Activated CD4-positive, alpha-beta T cell treated with anti-CD3 and anti-CD28 coated beads, Interleukin-2, amount 10 ng/mL, durations not matched to agents 7 days and 5 days (primary cell): Measurements from ENCODE around the gene MED4. TPM values are rescaled to one million over a fixed set of nuclear protein-coding genes. Genes with fewer than 3 reads are reported as not detected.
A peak's percentile ranks its signal among the peaks of the same experiment; 100 is the strongest.

ENCODE experiments used
- CTCF ChIA-PET: fragments of 350-600 bp; sonication (Branson Sonifier 250); formaldehyde crosslinking; loops from one replicate; lab custom pipeline; 2021; ENCODE audit warnings: antibody characterized with exemption; lab: Charles Lee
- POLR2A ChIA-PET: fragments of 350-600 bp; sonication (Branson Sonifier 250); formaldehyde crosslinking; loops from one replicate; lab custom pipeline; 2021; ENCODE audit warnings: antibody characterized with exemption; lab: Charles Lee
- DNase-seq: peaks from one replicate; pipeline ENCODE4 v3.0.0-alpha.2; 2020
- H3K27ac Mint-ChIP-seq: one replicate; pipeline ENCODE4 v1.8.0; 2021; ENCODE audit warnings: mild to moderate bottlenecking, moderate library complexity, mixed read lengths
- H3K27me3 Mint-ChIP-seq: one replicate; pipeline ENCODE4 v1.8.0; 2021; ENCODE audit warnings: mixed read lengths
- H3K36me3 Mint-ChIP-seq: one replicate; pipeline ENCODE4 v1.8.0; 2021; ENCODE audit warnings: low read depth, mixed read lengths
- H3K4me1 Mint-ChIP-seq: one replicate; pipeline ENCODE4 v1.8.0; 2021; ENCODE audit warnings: mixed read lengths
- H3K4me3 Mint-ChIP-seq: one replicate; pipeline ENCODE4 v1.8.0; 2021; ENCODE audit warnings: mild to moderate bottlenecking, moderate library complexity, mixed read lengths
- H3K9me3 Mint-ChIP-seq: one replicate; pipeline ENCODE4 v1.8.0; 2021; ENCODE audit warnings: mixed read lengths
- total RNA-seq, 2 experiments: library from RNA; stranded (reverse); gene quantifications; one replicate each; pipeline ENCODE4 v1.2.3, GENCODE V29; 2021

The MED4 gene, protein sequence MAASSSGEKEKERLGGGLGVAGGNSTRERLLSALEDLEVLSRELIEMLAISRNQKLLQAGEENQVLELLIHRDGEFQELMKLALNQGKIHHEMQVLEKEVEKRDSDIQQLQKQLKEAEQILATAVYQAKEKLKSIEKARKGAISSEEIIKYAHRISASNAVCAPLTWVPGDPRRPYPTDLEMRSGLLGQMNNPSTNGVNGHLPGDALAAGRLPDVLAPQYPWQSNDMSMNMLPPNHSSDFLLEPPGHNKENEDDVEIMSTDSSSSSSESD
- total RNA-seq, result 10 to 100 TPM; 63.1 to 72.2 TPM

- CTCF ChIA-PET, result interaction anchor here (0.6 to 2.6 kb wide), 35 partner anchors 9 to 559 kb away, joined by 3 to 34 read pairs (median 4); partner anchors contain the start of genes CYSLTR2, ITM2B and NUDT15
- H3K4me3 Mint-ChIP-seq, result peak within 1 kb of the TSS; percentile 96
- DNase-seq, result peak; percentile 97
- peaks cover 3% of the 10 kb centered on the region for H3K27me3 Mint-ChIP-seq
- H3K36me3 Mint-ChIP-seq, result peaks cover 12% of the 10 kb centered on the region
- peak within 1 kb of the TSS; percentile 93 for H3K27ac Mint-ChIP-seq
- H3K4me1 Mint-ChIP-seq, result peaks cover 37% of the 10 kb centered on the region
- H3K9me3 Mint-ChIP-seq, result peaks cover 2% of the 10 kb centered on the region
- POLR2A ChIA-PET, result interaction anchor here (0.6 kb wide), 1 partner anchor 485 kb away, joined by 3 read pairs; no protein-coding TSS in a partner anchor
Observed at GRCh38 chr13:48094781-48095502, at the start of gene MED4. TSS of gene MED4 (minus strand) at chr13:48095104. CDS start at chr13:48095078, 26 bp downstream.

GRCh38 chr13:48144413-48145035 lies 49.6 kb upstream of the MED4 start:
- Mint-ChIP-seq H3K36me3 (peaks cover 2% of the 10 kb centered on the region), H3K4me3 (no peak overlapping the region), H3K27me3 (no peaks in the 10 kb centered on the region), H3K27ac (no peak overlapping the region), H3K4me1 (peaks cover 11% of the 10 kb centered on the region), H3K9me3 (peaks cover 5% of the 10 kb centered on the region)
- ChIA-PET POLR2A (no interaction called here), CTCF (no interaction called here)
- no peak for DNase-seq

- ChIA-PET POLR2A (no interaction called here), CTCF (no interaction called here)
- no peak overlapping the region for H3K27ac Mint-ChIP-seq
- H3K9me3 Mint-ChIP-seq, result peaks cover 5% of the 10 kb centered on the region
- peaks cover 2% of the 10 kb centered on the region for H3K36me3 Mint-ChIP-seq
- peaks cover 9% of the 10 kb centered on the region for H3K4me1 Mint-ChIP-seq
- H3K4me3 Mint-ChIP-seq, result no peak overlapping the region
- no peak for DNase-seq
- no peaks in the 10 kb centered on the region for H3K27me3 Mint-ChIP-seq
Observed at GRCh38 chr13:48142436-48142835, 47.5 kb upstream of the MED4 start.

DNA sequence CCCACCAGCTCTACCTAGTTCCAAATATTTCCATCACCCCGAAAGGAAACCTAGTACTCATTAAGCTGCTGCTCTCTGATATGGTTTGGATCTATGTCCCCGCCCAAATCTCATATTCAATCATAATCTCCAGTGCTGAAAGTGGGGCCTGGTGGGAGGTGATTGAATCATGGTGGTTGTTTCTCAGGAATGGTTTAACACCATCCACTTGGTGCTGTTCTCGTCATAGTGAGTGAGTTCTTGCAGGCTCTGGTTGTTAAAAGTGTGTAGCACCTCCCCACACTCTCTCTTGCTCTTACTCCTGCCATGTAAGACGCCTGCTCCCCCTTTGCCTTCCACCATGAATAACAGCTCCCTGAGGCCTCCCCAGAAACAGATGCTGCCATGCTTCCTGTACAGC lies 43.4 kb upstream of the MED4 start:
- POLR2A ChIA-PET, result no interaction called here
- no peaks in the 10 kb centered on the region for H3K27me3 Mint-ChIP-seq
- H3K36me3 Mint-ChIP-seq, result no peaks in the 10 kb centered on the region
- no peaks in the 10 kb centered on the region for H3K4me1 Mint-ChIP-seq
- H3K9me3 Mint-ChIP-seq, result peaks cover 2% of the 10 kb centered on the region
- DNase-seq, result no peak
- H3K27ac Mint-ChIP-seq, result no peak overlapping the region
- H3K4me3 Mint-ChIP-seq, result no peak overlapping the region
- CTCF ChIA-PET, result interaction anchor here (1.1 kb wide), 1 partner anchor 48 kb away, joined by 3 read pairs; no protein-coding TSS in a partner anchor

GRCh38 chr13:48132961-48133360 lies 38.1 kb upstream of the MED4 start:
- peaks cover 2% of the 10 kb centered on the region for H3K9me3 Mint-ChIP-seq
- no peak for DNase-seq
- no peak overlapping the region for H3K4me3 Mint-ChIP-seq
- no peak overlapping the region for H3K27ac Mint-ChIP-seq
- no peaks in the 10 kb centered on the region for H3K36me3 Mint-ChIP-seq
- POLR2A ChIA-PET, result no interaction called here
- peaks cover 6% of the 10 kb centered on the region for H3K4me1 Mint-ChIP-seq
- CTCF ChIA-PET, result interaction anchor here (0.7 kb wide), 1 partner anchor 191 kb away, joined by 3 read pairs; no protein-coding TSS in a partner anchor
- H3K27me3 Mint-ChIP-seq, result peaks cover 12% of the 10 kb centered on the region

DNA sequence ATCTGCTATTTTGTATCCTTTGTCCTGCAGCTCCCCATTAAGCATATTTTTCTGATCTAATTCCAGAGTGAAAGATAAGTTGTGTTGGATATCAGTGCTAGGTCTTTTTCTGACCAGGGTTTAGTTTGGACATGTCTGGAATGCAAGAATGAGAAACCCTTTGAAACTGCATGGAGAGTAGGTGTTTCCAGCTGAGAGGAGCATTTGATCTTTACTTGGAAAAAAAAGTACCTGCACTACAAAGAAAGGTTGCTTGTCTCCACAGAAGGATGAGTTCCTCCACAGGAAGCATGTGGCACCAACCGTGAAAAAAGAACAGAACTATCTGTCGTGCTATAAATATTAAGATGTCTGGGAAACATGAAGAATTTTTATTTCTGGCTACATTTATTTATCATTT lies 36.6 kb upstream of the MED4 start:
- CTCF ChIA-PET, result interaction anchor here (0.9 to 1.5 kb wide), 2 partner anchors 8 to 43 kb away, joined by 3 to 4 read pairs; no protein-coding TSS in a partner anchor
- H3K4me1 Mint-ChIP-seq, result peaks cover 16% of the 10 kb centered on the region
- DNase-seq, result no peak
- POLR2A ChIA-PET, result no interaction called here
- H3K4me3 Mint-ChIP-seq, result no peak overlapping the region
- peaks cover 12% of the 10 kb centered on the region for H3K27me3 Mint-ChIP-seq
- peaks cover 2% of the 10 kb centered on the region for H3K9me3 Mint-ChIP-seq
- no peaks in the 10 kb centered on the region for H3K36me3 Mint-ChIP-seq
- H3K27ac Mint-ChIP-seq, result no peak overlapping the region

DNA sequence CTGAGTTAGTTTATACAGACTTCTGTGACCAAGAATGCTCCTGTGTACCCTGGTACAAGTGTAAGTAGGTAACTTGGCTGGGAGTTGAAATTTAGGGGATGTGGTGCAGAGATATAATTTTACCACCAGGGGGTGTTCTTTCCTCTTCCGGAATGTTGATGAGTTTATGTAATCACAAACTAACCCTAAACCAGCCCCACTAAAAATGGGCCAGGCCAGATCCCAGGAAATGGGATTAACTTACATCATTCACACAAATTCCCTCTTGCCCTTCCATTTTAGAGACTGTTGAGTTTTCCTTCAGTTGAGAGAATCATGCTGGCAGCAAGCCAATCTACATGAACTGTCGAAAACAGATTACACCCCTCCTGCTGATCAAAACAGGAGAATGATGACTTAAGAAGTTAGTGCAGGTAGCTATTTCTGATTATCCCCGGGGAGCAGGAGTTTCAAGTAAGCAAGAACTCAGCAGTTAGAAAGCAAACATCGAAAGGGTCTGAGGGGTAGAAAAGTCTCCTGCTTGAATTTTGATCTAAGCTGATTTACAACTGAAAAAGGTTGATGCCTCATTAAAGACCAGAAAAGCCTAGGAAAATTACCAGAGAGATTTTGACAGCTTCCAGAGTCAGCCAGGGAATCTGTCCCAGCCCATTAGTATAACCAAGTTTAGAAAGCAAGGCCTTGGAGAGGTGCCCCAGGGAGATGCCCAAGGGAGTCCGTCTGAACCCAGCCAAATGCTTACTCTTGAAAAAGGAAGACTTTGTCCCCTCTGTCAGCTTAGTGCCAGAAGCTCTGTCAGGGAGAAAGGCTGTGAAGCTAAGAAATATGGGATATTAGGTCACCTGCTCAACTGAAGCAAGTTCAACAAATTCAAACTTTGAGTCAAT lies 32.3 kb upstream of the MED4 start:
- peak; percentile 50 for DNase-seq
- Mint-ChIP-seq H3K27me3 (peaks cover 3% of the 10 kb centered on the region), H3K36me3 (no peaks in the 10 kb centered on the region), H3K9me3 (no peaks in the 10 kb centered on the region), H3K27ac (peak overlapping the region; percentile 74), H3K4me3 (no peak overlapping the region), H3K4me1 (peaks cover 25% of the 10 kb centered on the region)
- POLR2A ChIA-PET, result interaction anchor here (0.9 kb wide), 1 partner anchor 106 kb away, joined by 3 read pairs; the partner anchor contains the start of gene ITM2B
- CTCF ChIA-PET, result interaction anchor here (0.5 to 1.5 kb wide), 5 partner anchors 9 to 201 kb away, joined by 3 to 6 read pairs (median 4); partner anchors contain the start of genes ITM2B and MED4

- H3K36me3 Mint-ChIP-seq, result no peaks in the 10 kb centered on the region
- no peaks in the 10 kb centered on the region for H3K27me3 Mint-ChIP-seq
- H3K27ac Mint-ChIP-seq, result no peak overlapping the region
- no peak for DNase-seq
- POLR2A ChIA-PET, result interaction anchor here (0.6 kb wide), 1 partner anchor 20 kb away, joined by 3 read pairs; no protein-coding TSS in a partner anchor
- CTCF ChIA-PET, result interaction anchor here (1.4 kb wide), 1 partner anchor 8 kb away, joined by 4 read pairs; no protein-coding TSS in a partner anchor
- H3K4me3 Mint-ChIP-seq, result no peak overlapping the region
- no peaks in the 10 kb centered on the region for H3K9me3 Mint-ChIP-seq
- H3K4me1 Mint-ChIP-seq, result peaks cover 22% of the 10 kb centered on the region
Observed at GRCh38 chr13:48125794-48126228, 30.9 kb upstream of the MED4 start.

- ChIA-PET POLR2A (no interaction called here), CTCF (interaction anchor here (3.1 kb wide), 1 partner anchor 9 kb away, joined by 8 read pairs; no protein-coding TSS in a partner anchor)
- no peak overlapping the region for H3K4me3 Mint-ChIP-seq
- no peak for DNase-seq
- no peaks in the 10 kb centered on the region for H3K27me3 Mint-ChIP-seq
- peaks cover 19% of the 10 kb centered on the region for H3K4me1 Mint-ChIP-seq
- H3K36me3 Mint-ChIP-seq, result no peaks in the 10 kb centered on the region
- no peak overlapping the region for H3K27ac Mint-ChIP-seq
- no peaks in the 10 kb centered on the region for H3K9me3 Mint-ChIP-seq
Observed at GRCh38 chr13:48123812-48124211, 28.9 kb upstream of the MED4 start.

DNA sequence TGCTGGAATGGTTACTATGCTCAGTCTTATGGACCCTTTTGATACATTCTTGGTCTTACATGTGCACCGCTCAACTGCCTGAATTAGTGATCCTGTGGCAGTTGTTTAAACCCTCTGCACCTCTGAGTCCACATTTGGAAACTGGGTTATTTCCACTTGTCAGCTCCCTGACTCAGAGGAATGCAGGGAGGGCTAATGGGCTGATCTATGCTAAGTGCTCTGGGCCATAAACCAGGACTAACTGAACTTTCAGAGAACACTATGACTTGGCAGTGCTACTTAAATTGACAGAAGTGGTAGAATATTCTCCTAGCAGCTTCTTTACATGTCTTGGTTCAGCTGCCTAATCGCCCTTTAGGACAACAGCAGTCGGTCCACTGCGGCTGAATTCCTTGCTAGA lies 26.8 kb upstream of the MED4 start:
- POLR2A ChIA-PET, result no interaction called here
- Mint-ChIP-seq H3K36me3 (no peaks in the 10 kb centered on the region), H3K4me1 (peaks cover 9% of the 10 kb centered on the region), H3K27me3 (no peaks in the 10 kb centered on the region), H3K27ac (no peak overlapping the region), H3K4me3 (no peak overlapping the region), H3K9me3 (no peaks in the 10 kb centered on the region)
- CTCF ChIA-PET, result no interaction called here
- DNase-seq, result no peak

DNA sequence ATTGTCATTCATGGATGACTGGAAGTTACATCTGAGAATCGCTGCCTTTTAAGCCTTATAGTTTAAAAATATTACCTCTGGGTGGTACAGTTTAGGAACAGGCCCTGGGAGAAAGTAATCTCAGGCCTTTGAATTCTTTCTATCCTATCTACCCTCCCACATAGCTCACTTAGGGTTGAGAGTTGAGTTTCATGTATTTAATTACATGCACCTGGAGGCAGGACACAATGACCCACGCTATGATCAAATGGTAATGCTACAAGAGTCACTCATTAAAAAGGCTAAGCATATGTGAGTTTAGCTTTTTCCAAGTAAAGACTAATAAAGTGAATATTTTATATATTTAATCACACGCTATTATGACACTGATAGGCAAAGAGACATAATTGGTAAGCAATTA lies 25.3 kb upstream of the MED4 start:
- ChIA-PET CTCF (interaction anchor here (1.1 kb wide), 1 partner anchor 82 kb away, joined by 3 read pairs; no protein-coding TSS in a partner anchor), POLR2A (no interaction called here)
- H3K4me1 Mint-ChIP-seq, result peaks cover 9% of the 10 kb centered on the region
- peaks cover 2% of the 10 kb centered on the region for H3K27me3 Mint-ChIP-seq
- no peak overlapping the region for H3K4me3 Mint-ChIP-seq
- no peak for DNase-seq
- H3K36me3 Mint-ChIP-seq, result no peaks in the 10 kb centered on the region
- no peak overlapping the region for H3K27ac Mint-ChIP-seq
- no peaks in the 10 kb centered on the region for H3K9me3 Mint-ChIP-seq
